CD4-positive, alpha-beta T cell treated with Interleukin-10 for 1 hour (primary cell): Measurements from ENCODE around the gene SMAD5.

Source experiments
- DNase-seq: peaks from one replicate; pipeline ENCODE4 v3.0.0-alpha.2; 2020

SMAD5 gene

GRCh38 chr5:136132557-136133221 is at the start of gene SMAD5:
Gene SMAD5, plus strand, starts transcription at chr5:136132845. Its CDS starts 20,916 bp downstream, at chr5:136153761.
- peak; percentile 88 for DNase-seq

- no peak for DNase-seq
These were observed 47.9 kb upstream of the SMAD5 start for GRCh38 chr5:136084698-136085097.

- DNase-seq, result no peak
These were observed 45.7 kb upstream of the SMAD5 start for GRCh38 chr5:136086783-136087566.

- no peak for DNase-seq
These were observed 44.4 kb upstream of the SMAD5 start for GRCh38 chr5:136087961-136088871.

GRCh38 chr5:136089791-136090190 is 42.9 kb upstream of the SMAD5 start:
- DNase-seq, result no peak

GRCh38 chr5:136090319-136090718 is 42.3 kb upstream of the SMAD5 start:
- no peak for DNase-seq

- DNase-seq, result no peak
These were observed 38.3 kb upstream of the SMAD5 start for GRCh38 chr5:136094189-136094912.

GRCh38 chr5:136094913-136095641 is 37.6 kb upstream of the SMAD5 start:
- no peak for DNase-seq

- DNase-seq, result no peak
These were observed 34.5 kb upstream of the SMAD5 start for GRCh38 chr5:136098176-136098575.

- no peak for DNase-seq
These were observed 32.8 kb upstream of the SMAD5 start for GRCh38 chr5:136099870-136100269.

GRCh38 chr5:136101884-136102283 is 30.8 kb upstream of the SMAD5 start:
- no peak for DNase-seq

- DNase-seq, result no peak
These were observed 29.5 kb upstream of the SMAD5 start for GRCh38 chr5:136103118-136103517.

GRCh38 chr5:136104306-136104965 is 28.2 kb upstream of the SMAD5 start:
- DNase-seq, result no peak

GRCh38 chr5:136106351-136107031 is 26.2 kb upstream of the SMAD5 start:
- no peak for DNase-seq

GRCh38 chr5:136108180-136108611 is 24.4 kb upstream of the SMAD5 start:
- DNase-seq, result no peak

GRCh38 chr5:136108766-136109165 is 23.9 kb upstream of the SMAD5 start:
- no peak for DNase-seq

- DNase-seq, result no peak
These were observed 23.1 kb upstream of the SMAD5 start for GRCh38 chr5:136109453-136110135.

- DNase-seq, result no peak
These were observed 19.0 kb upstream of the SMAD5 start for GRCh38 chr5:136113606-136114005.

GRCh38 chr5:136114414-136115125 is 18.1 kb upstream of the SMAD5 start:
- no peak for DNase-seq
